ENCODE results near the gene INHBB. TPM values are rescaled to one million over a fixed set of nuclear protein-coding genes. Genes with fewer than 3 reads are reported as not detected.

INHBB gene
- total RNA-seq, 2 experiments from 2014 or later = not detected

DNA sequence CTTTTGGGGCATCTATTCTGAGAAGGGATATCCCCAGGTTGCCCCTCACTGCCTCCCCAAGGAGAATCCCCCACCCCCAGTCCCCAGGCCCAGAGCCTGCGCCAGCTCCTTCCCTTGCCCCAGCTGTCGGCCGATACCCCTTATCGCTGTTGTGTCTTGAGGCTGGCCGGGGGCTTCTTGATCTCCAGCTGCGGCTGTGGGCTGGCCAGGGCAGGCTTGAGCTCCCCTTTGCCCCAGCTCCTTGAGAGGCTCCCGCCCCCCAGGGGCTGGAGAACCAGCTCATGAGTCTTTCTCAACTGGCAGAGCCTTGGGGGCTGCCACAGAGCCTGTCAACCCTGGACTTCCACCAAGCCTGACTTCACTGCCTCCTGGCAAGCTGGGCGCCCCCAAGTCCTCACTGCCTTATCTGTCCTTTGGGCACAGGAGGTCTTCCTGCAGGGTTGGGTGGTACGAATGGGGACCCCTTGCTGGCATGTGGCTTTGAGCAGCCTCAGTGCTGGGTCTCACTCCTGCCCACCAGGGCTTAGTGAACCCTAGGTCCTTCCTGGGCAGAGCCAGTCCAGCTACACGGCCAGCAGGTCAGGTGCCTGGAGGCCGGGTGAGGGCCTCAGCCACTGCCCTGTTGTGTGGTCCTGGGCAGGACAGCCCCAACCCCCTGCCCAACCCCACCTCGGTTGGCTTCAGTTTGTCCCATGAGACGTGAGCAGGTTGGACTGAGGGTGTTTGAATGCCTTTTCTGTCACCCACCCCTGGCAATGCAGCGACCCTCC is 29.5 kb downstream of the INHBB start:
- H3K4me3 Mint-ChIP-seq = no peak overlapping the region
- no peak overlapping the region for H3K27ac Mint-ChIP-seq
- H3K9me3 Mint-ChIP-seq (ENCODE audit: low read depth) = no peaks in the 10 kb centered on the region
- DNase-seq (no peak), ATAC-seq (no peak)
- CTCF ChIA-PET = no interaction called here
- H3K36me3 Mint-ChIP-seq = no peaks in the 10 kb centered on the region
- H3K27me3 Mint-ChIP-seq = peaks cover 5% of the 10 kb centered on the region
- no peaks in the 10 kb centered on the region for H3K4me1 Mint-ChIP-seq

- DNase-seq (no peak), ATAC-seq (no peak)
- Mint-ChIP-seq H3K27ac (no peak overlapping the region), H3K9me3 (ENCODE audit: low read depth) (no peaks in the 10 kb centered on the region), H3K27me3 (peaks cover 3% of the 10 kb centered on the region), H3K36me3 (no peaks in the 10 kb centered on the region), H3K4me3 (no peak overlapping the region), H3K4me1 (no peaks in the 10 kb centered on the region)
- CTCF ChIA-PET = no interaction called here
These were observed 30.2 kb downstream of the INHBB start for GRCh38 chr2:120376101-120376500.

DNA sequence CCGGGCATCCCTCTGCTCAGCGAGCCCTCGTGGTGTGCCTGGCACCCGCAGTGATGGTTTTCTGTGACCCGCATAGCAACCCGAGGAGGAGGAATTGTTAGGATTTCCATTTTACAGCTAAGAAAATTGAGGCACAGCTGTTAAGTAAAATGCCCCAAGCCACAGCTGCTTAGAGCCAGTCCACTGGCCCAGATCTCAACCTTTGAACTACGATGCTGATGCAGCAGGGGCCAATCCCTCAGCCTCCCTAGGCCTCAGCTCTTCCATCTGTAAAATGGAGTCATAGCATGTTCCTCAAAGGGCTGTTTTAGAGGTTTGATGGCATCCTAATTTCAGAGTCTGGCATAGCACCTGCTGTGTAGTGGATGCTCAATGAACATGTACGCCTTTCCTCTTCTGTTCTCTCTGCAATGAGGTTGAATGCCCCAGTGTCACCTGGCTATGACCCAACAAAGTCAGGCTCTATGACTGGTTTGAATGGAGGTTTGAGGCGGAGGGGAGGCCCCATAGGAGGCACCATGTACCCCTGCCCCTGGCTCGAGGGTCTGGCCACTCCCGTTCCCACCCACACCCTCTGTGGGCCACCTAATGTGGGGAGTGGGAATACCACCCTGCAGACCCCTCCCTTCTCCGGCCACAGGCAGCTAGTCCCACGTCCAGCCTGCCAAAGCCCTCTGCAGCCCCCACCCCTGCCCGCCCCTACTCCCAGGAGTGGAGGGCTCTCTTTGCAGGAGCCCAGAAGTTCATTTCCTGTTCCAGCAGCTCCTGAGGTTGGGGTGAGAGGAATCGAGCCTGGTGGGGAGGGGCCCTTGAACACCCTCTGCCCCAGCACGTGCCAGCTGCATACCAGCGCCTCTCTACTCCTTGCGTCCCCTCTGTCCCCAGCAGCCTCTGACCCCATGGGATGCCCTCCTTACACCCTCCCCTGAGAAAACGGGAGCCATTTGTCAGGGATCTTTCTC is 31.0 kb downstream of the INHBB start:
- ATAC-seq (no peak), DNase-seq (no peak)
- peaks cover 3% of the 10 kb centered on the region for H3K27me3 Mint-ChIP-seq
- CTCF ChIA-PET = interaction anchor here (1.5 kb wide), 1 partner anchor 34 kb away, joined by 3 read pairs; no protein-coding TSS in a partner anchor
- no peaks in the 10 kb centered on the region for H3K4me1 Mint-ChIP-seq
- no peaks in the 10 kb centered on the region for H3K36me3 Mint-ChIP-seq
- H3K27ac Mint-ChIP-seq = no peak overlapping the region
- no peak overlapping the region for H3K4me3 Mint-ChIP-seq
- H3K9me3 Mint-ChIP-seq (ENCODE audit: low read depth) = no peaks in the 10 kb centered on the region

DNA sequence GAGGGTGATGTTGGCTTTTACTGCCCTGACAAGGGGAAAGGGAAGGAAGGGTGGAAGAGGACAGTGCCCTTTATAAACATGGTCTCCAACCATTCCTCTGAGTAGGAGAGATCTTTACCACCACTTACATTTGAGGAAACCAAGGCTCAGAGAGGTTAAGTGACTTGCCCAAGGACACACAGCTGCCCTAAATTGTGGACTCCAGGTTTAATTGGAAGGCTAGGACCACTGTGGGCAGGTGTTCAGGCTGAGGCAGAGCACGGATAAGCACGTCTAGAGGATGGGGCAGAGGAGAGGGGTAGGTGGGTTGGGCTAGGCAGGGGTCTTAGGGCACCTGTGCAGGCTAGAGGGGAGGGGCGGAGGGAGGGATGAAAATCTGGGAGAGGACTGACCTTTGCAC is 32.7 kb downstream of the INHBB start:
- CTCF ChIA-PET = interaction anchor here (1.5 kb wide), 1 partner anchor 35 kb away, joined by 3 read pairs; no protein-coding TSS in a partner anchor
- ATAC-seq (no peak), DNase-seq (no peak)
- Mint-ChIP-seq H3K4me3 (no peak overlapping the region), H3K27ac (no peak overlapping the region), H3K36me3 (no peaks in the 10 kb centered on the region), H3K27me3 (peaks cover 3% of the 10 kb centered on the region), H3K4me1 (no peaks in the 10 kb centered on the region), H3K9me3 (ENCODE audit: low read depth) (no peaks in the 10 kb centered on the region)

GRCh38 chr2:120379916-120380893 is 34.3 kb downstream of the INHBB start:
- no peak for ATAC-seq
- CTCF ChIA-PET = no interaction called here
- H3K4me1 Mint-ChIP-seq = no peaks in the 10 kb centered on the region
- no peak for DNase-seq
- H3K9me3 Mint-ChIP-seq (ENCODE audit: low read depth) = no peaks in the 10 kb centered on the region
- no peaks in the 10 kb centered on the region for H3K36me3 Mint-ChIP-seq
- H3K4me3 Mint-ChIP-seq = no peak overlapping the region
- H3K27me3 Mint-ChIP-seq = peaks cover 3% of the 10 kb centered on the region
- H3K27ac Mint-ChIP-seq = no peak overlapping the region

DNA sequence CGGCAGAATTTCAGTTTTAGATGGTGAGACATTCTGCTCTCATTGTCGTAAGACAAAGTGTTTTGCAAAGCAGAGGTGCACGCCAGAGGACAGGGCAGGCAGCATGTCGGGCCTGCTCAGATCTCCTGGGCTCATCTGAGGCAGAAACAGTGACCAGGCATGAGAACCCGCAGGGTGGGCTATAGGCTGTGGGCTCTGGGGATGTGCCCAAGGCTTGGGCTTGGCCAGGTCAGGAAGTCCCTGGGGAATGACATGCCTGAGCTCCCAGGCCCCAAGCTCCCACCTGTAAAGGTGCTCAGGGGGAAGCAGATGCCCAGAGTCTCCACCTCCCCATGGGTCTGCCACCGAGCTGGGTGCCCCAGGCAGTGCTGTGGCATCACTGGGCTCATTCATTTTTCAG is 35.3 kb downstream of the INHBB start:
- Mint-ChIP-seq H3K4me1 (peaks cover 2% of the 10 kb centered on the region), H3K27me3 (peaks cover 3% of the 10 kb centered on the region), H3K4me3 (no peak overlapping the region), H3K36me3 (no peaks in the 10 kb centered on the region), H3K27ac (no peak overlapping the region), H3K9me3 (ENCODE audit: low read depth) (no peaks in the 10 kb centered on the region)
- CTCF ChIA-PET = no interaction called here
- DNase-seq = no peak
- ATAC-seq = no peak

- H3K27ac Mint-ChIP-seq = no peak overlapping the region
These were observed 35.7 kb downstream of the INHBB start for GRCh38 chr2:120381661-120382060.

GRCh38 chr2:120382541-120383144 is 36.7 kb downstream of the INHBB start:
- CTCF ChIA-PET = no interaction called here
- DNase-seq = no peak

More at GRCh38 chr2:120381661-120382060, 35.7 kb downstream of the INHBB start:
- Mint-ChIP-seq H3K4me3 (no peak overlapping the region), H3K4me1 (peaks cover 2% of the 10 kb centered on the region), H3K27me3 (peaks cover 3% of the 10 kb centered on the region), H3K9me3 (ENCODE audit: low read depth) (no peaks in the 10 kb centered on the region), H3K36me3 (no peaks in the 10 kb centered on the region)
- DNase-seq (no peak), ATAC-seq (no peak)
- CTCF ChIA-PET = no interaction called here

DNA sequence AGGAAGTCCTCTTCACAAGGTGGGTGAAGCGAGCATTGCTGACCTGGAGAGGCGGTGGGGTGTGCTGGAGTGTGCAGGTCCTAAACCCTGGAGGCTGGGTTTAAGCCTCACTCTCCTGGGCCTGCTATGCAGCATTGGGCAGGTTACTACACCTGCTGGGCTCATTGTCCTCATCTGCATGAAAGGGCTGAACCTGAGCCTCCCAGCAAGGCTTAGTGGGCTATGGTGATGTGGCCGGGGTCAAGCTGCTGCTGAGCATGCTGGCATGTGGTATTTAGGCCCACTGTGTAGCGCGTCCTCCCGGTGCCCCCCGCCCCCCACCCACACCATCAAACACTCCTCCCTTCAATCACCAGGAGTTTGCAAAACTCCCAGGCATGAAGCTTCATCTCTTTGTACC is 37.3 kb downstream of the INHBB start:
- Mint-ChIP-seq H3K36me3 (no peaks in the 10 kb centered on the region), H3K27ac (no peak overlapping the region), H3K9me3 (ENCODE audit: low read depth) (no peaks in the 10 kb centered on the region), H3K4me3 (no peak overlapping the region), H3K27me3 (peaks cover 3% of the 10 kb centered on the region), H3K4me1 (peaks cover 2% of the 10 kb centered on the region)
- ATAC-seq (no peak), DNase-seq (no peak)
- CTCF ChIA-PET = no interaction called here

More at GRCh38 chr2:120382541-120383144, 36.7 kb downstream of the INHBB start:
- H3K27me3 Mint-ChIP-seq = peaks cover 3% of the 10 kb centered on the region
- no peaks in the 10 kb centered on the region for H3K9me3 Mint-ChIP-seq (ENCODE audit: low read depth)
- H3K4me1 Mint-ChIP-seq = peaks cover 2% of the 10 kb centered on the region
- ATAC-seq = no peak
- no peaks in the 10 kb centered on the region for H3K36me3 Mint-ChIP-seq
- H3K27ac Mint-ChIP-seq = no peak overlapping the region
- H3K4me3 Mint-ChIP-seq = no peak overlapping the region

DNA sequence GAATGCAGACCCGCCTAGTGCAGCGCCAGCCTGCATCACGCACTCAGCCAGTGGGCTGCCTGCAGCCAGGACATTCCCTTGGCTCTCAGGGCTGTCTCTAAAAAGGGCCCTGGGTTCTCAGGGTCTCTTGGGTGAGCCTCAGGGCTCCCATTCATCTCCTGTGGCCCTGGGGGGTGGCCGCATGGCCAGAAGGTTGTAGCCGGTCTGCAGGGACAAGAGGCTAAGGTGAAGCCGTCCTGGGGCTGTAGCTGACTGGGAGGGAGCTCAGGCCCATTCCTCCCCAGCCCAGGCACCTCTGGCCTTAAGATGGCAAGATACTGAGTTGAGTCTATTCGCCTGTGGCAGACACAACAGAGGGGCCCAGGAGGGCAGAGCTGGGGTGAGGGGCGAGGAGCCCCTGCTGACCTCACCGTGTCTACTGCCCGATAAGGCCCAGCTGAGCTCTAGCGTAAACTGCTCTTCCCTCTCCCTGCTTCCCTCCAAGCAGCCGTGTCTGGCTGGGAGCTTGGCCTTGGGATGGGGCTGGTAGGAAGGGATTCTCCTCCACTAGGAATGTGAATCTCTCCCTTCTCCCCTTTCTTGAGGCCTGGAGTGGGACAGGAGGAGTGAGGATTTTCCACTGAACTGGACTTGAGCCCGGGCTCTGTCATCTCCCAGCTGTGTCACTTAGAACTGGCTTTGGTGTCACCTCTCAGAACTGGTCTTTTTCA is 37.9 kb downstream of the INHBB start:
- no peak for DNase-seq
- Mint-ChIP-seq H3K4me3 (no peak overlapping the region), H3K9me3 (ENCODE audit: low read depth) (no peaks in the 10 kb centered on the region), H3K4me1 (peaks cover 2% of the 10 kb centered on the region), H3K27me3 (peaks cover 3% of the 10 kb centered on the region), H3K36me3 (no peaks in the 10 kb centered on the region), H3K27ac (no peak overlapping the region)
- ATAC-seq = no peak
- CTCF ChIA-PET = no interaction called here

- Mint-ChIP-seq H3K36me3 (no peaks in the 10 kb centered on the region), H3K27ac (no peak overlapping the region), H3K9me3 (ENCODE audit: low read depth) (no peaks in the 10 kb centered on the region), H3K4me3 (no peak overlapping the region), H3K4me1 (peaks cover 2% of the 10 kb centered on the region), H3K27me3 (peaks cover 3% of the 10 kb centered on the region)
- ATAC-seq (no peak), DNase-seq (no peak)
- CTCF ChIA-PET = no interaction called here
These were observed 38.8 kb downstream of the INHBB start for GRCh38 chr2:120384486-120385354.

All from activated CD8-positive, alpha-beta memory T cell treated with anti-CD3 and anti-CD28 coated beads, Interleukin-2, amount 10 ng/mL, durations not matched to agents 7 days and 5 days (primary cell).